ENCODE results near the gene ZNF431.
"Not testable (repeated sequence)": the region's sequence is repeated elsewhere in the genome, so short reads cannot be mapped to it uniquely, and the experiment has no call there.

Gene ZNF431

GRCh38 chr19:21130097-21130775 is 11.6 kb upstream of the ZNF431 start:
- H3K4me1 Mint-ChIP-seq (ENCODE audit: low read depth), result peaks cover 5% of the 10 kb centered on the region
- H3K27ac Mint-ChIP-seq, result no peak overlapping the region
- peaks cover 4% of the 10 kb centered on the region for H3K27me3 Mint-ChIP-seq
- H3K4me3 Mint-ChIP-seq, result no peak overlapping the region
- peaks cover 13% of the 10 kb centered on the region for H3K9me3 Mint-ChIP-seq (ENCODE audit: low read depth)
- H3K36me3 Mint-ChIP-seq, result peaks cover 7% of the 10 kb centered on the region

- Mint-ChIP-seq H3K36me3 (peaks cover 2% of the 10 kb centered on the region), H3K27me3 (peaks cover 4% of the 10 kb centered on the region), H3K4me3 (no peak overlapping the region)
Measured at GRCh38 chr19:21133633-21134032, 8.2 kb upstream of the ZNF431 start.

GRCh38 chr19:21134934-21135366 is 6.9 kb upstream of the ZNF431 start:
- Mint-ChIP-seq H3K9me3 (ENCODE audit: low read depth) (no peaks in the 10 kb centered on the region), H3K36me3 (peaks cover 2% of the 10 kb centered on the region), H3K27me3 (peaks cover 4% of the 10 kb centered on the region), H3K4me3 (no peak overlapping the region), H3K27ac (no peak overlapping the region), H3K4me1 (ENCODE audit: low read depth) (no peaks in the 10 kb centered on the region)

More at GRCh38 chr19:21133633-21134032, 8.2 kb upstream of the ZNF431 start:
- peaks cover 5% of the 10 kb centered on the region for H3K4me1 Mint-ChIP-seq (ENCODE audit: low read depth)
- no peaks in the 10 kb centered on the region for H3K9me3 Mint-ChIP-seq (ENCODE audit: low read depth)
- H3K27ac Mint-ChIP-seq, result no peak overlapping the region

- Mint-ChIP-seq H3K27ac (no peak overlapping the region), H3K4me1 (ENCODE audit: low read depth) (no peaks in the 10 kb centered on the region), H3K9me3 (ENCODE audit: low read depth) (no peaks in the 10 kb centered on the region), H3K36me3 (peaks cover under 1% of the 10 kb centered on the region), H3K27me3 (peaks cover 4% of the 10 kb centered on the region), H3K4me3 (no peak overlapping the region)
Measured at GRCh38 chr19:21135433-21135832, 6.4 kb upstream of the ZNF431 start.

GRCh38 chr19:21138130-21138529 is 3.7 kb upstream of the ZNF431 start:
- Mint-ChIP-seq H3K4me1 (ENCODE audit: low read depth) (peaks cover 13% of the 10 kb centered on the region), H3K36me3 (no peaks in the 10 kb centered on the region), H3K27ac (no peak overlapping the region), H3K9me3 (ENCODE audit: low read depth) (no peaks in the 10 kb centered on the region), H3K4me3 (no peak overlapping the region), H3K27me3 (peaks cover 4% of the 10 kb centered on the region)

- H3K4me3 Mint-ChIP-seq, result not testable (repeated sequence)
Measured at GRCh38 chr19:21141006-21141405, 834 bp upstream of the ZNF431 start.

GRCh38 chr19:21143428-21143827 is 1.6 kb downstream of the ZNF431 start:
- H3K4me1 Mint-ChIP-seq (ENCODE audit: low read depth), result peaks cover 46% of the 10 kb centered on the region
- peak overlapping the region; percentile 98 for H3K4me3 Mint-ChIP-seq
- no peaks in the 10 kb centered on the region for H3K9me3 Mint-ChIP-seq (ENCODE audit: low read depth)
- H3K27me3 Mint-ChIP-seq, result no peaks in the 10 kb centered on the region
- no peak overlapping the region for H3K27ac Mint-ChIP-seq
- peaks cover 25% of the 10 kb centered on the region for H3K36me3 Mint-ChIP-seq

More at GRCh38 chr19:21141006-21141405, 834 bp upstream of the ZNF431 start:
- H3K27me3 Mint-ChIP-seq; H3K27ac Mint-ChIP-seq; H3K9me3 Mint-ChIP-seq (ENCODE audit: low read depth): not testable (repeated sequence)
- H3K36me3 Mint-ChIP-seq, result peaks cover 15% of the 10 kb centered on the region
- peaks cover 36% of the 10 kb centered on the region for H3K4me1 Mint-ChIP-seq (ENCODE audit: low read depth)

- peaks cover 47% of the 10 kb centered on the region for H3K4me1 Mint-ChIP-seq (ENCODE audit: low read depth)
- peaks cover 27% of the 10 kb centered on the region for H3K36me3 Mint-ChIP-seq
- H3K27me3 Mint-ChIP-seq, result no peaks in the 10 kb centered on the region
- no peaks in the 10 kb centered on the region for H3K9me3 Mint-ChIP-seq (ENCODE audit: low read depth)
- peak overlapping the region; percentile 34 for H3K27ac Mint-ChIP-seq
- peak overlapping the region; percentile 98 for H3K4me3 Mint-ChIP-seq
Measured at GRCh38 chr19:21143854-21144253, 2.0 kb downstream of the ZNF431 start.

- no peak overlapping the region for H3K4me3 Mint-ChIP-seq
- H3K36me3 Mint-ChIP-seq, result peaks cover 48% of the 10 kb centered on the region
- H3K9me3 Mint-ChIP-seq (ENCODE audit: low read depth), result no peaks in the 10 kb centered on the region
- H3K27ac Mint-ChIP-seq, result no peak overlapping the region
- no peaks in the 10 kb centered on the region for H3K27me3 Mint-ChIP-seq
- peaks cover 48% of the 10 kb centered on the region for H3K4me1 Mint-ChIP-seq (ENCODE audit: low read depth)
Measured at GRCh38 chr19:21147540-21147939, 5.7 kb downstream of the ZNF431 start.

- Mint-ChIP-seq H3K4me3 (no peak overlapping the region), H3K4me1 (ENCODE audit: low read depth) (peaks cover 39% of the 10 kb centered on the region), H3K9me3 (ENCODE audit: low read depth) (no peaks in the 10 kb centered on the region)
Measured at GRCh38 chr19:21148681-21149080, 6.8 kb downstream of the ZNF431 start.

GRCh38 chr19:21149877-21150276 is 8.0 kb downstream of the ZNF431 start:
- H3K27me3 Mint-ChIP-seq, result no peaks in the 10 kb centered on the region
- H3K27ac Mint-ChIP-seq, result no peak overlapping the region
- no peak overlapping the region for H3K4me3 Mint-ChIP-seq
- no peaks in the 10 kb centered on the region for H3K9me3 Mint-ChIP-seq (ENCODE audit: low read depth)
- peaks cover 28% of the 10 kb centered on the region for H3K4me1 Mint-ChIP-seq (ENCODE audit: low read depth)
- H3K36me3 Mint-ChIP-seq, result peaks cover 50% of the 10 kb centered on the region

More at GRCh38 chr19:21148681-21149080, 6.8 kb downstream of the ZNF431 start:
- Mint-ChIP-seq H3K36me3 (peaks cover 55% of the 10 kb centered on the region), H3K27me3 (no peaks in the 10 kb centered on the region), H3K27ac (no peak overlapping the region)

- Mint-ChIP-seq H3K9me3 (ENCODE audit: low read depth) (no peaks in the 10 kb centered on the region), H3K4me3 (no peak overlapping the region), H3K4me1 (ENCODE audit: low read depth) (peaks cover 32% of the 10 kb centered on the region), H3K27ac (no peak overlapping the region), H3K36me3 (peaks cover 55% of the 10 kb centered on the region), H3K27me3 (no peaks in the 10 kb centered on the region)
Measured at GRCh38 chr19:21151460-21151859, 9.6 kb downstream of the ZNF431 start.

- Mint-ChIP-seq H3K4me3 (no peak overlapping the region), H3K27ac (no peak overlapping the region), H3K4me1 (ENCODE audit: low read depth) (peaks cover 32% of the 10 kb centered on the region), H3K36me3 (peaks cover 29% of the 10 kb centered on the region), H3K9me3 (ENCODE audit: low read depth) (no peaks in the 10 kb centered on the region), H3K27me3 (no peaks in the 10 kb centered on the region)
Measured at GRCh38 chr19:21158523-21159135, 16.8 kb downstream of the ZNF431 start.

- Mint-ChIP-seq H3K36me3 (peaks cover 16% of the 10 kb centered on the region), H3K27me3 (no peaks in the 10 kb centered on the region), H3K4me3 (no peak overlapping the region), H3K9me3 (ENCODE audit: low read depth) (no peaks in the 10 kb centered on the region), H3K27ac (no peak overlapping the region), H3K4me1 (ENCODE audit: low read depth) (peaks cover 20% of the 10 kb centered on the region)
Measured at GRCh38 chr19:21164541-21164940, 22.7 kb downstream of the ZNF431 start.

- Mint-ChIP-seq H3K36me3 (peaks cover 17% of the 10 kb centered on the region), H3K9me3 (ENCODE audit: low read depth) (no peaks in the 10 kb centered on the region), H3K27ac (no peak overlapping the region), H3K4me3 (no peak overlapping the region), H3K27me3 (no peaks in the 10 kb centered on the region), H3K4me1 (ENCODE audit: low read depth) (peaks cover 13% of the 10 kb centered on the region)
Measured at GRCh38 chr19:21166436-21166835, 24.6 kb downstream of the ZNF431 start.

Measured in activated naive CD8-positive, alpha-beta T cell (primary cell).